ENCODE results near the gene PPP1R15B. TPM values are rescaled to one million over a fixed set of nuclear protein-coding genes. Genes with fewer than 3 reads are reported as not detected.

PPP1R15B gene
- total RNA-seq, 2 experiments from 2014 or later, result 171 to 179 TPM

DNA sequence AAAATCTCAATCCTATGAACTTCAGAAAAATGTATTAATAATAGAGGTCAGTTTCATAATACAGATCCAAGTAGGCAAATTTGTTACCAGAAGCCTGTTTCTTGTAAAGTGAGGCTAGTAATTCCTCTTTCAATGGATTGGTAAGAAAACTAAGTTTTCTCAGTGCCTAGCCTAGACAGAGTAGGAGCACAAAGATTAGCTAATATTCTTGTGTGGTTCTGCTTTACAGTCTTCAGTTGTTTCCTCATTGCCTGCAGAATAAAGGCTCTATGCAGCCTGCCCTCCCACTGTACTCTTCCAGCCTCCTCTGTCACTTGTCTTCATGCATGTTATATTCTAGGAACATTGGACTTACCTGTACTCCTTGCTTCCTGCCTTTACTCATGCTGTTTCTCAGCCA, 2.4 kb upstream of the PPP1R15B start:
- Histone ChIP-seq H3K27me3 (ENCODE audit: control insufficient read depth in 1 of 2, insufficient read depth in 2 of 2, low read length in 2 of 2) (no peaks in the 10 kb centered on the region), H3K27ac (ENCODE audit: low read depth in 1 of 2, low read length in 2 of 2) (no peak overlapping the region), H3K36me3 (ENCODE audit: insufficient read depth, low read length) (peaks cover 7% of the 10 kb centered on the region), H3K4me3 (ENCODE audit: low read length) (no peak overlapping the region), H3K4me1 (ENCODE audit: insufficient read depth, low read length) (peaks cover 9% of the 10 kb centered on the region), H3K9me3 (ENCODE audit: control insufficient read depth in 1 of 2, insufficient read depth in 1 of 2, low read length in 2 of 2) (no peaks in the 10 kb centered on the region)
- Mint-ChIP-seq H3K36me3 (ENCODE audit: low read depth) (peaks cover 32% of the 10 kb centered on the region), H3K4me1 (ENCODE audit: low read depth) (peaks cover 11% of the 10 kb centered on the region), H3K27ac (no peak overlapping the region), H3K9me3 (no peaks in the 10 kb centered on the region), H3K27me3 (no peaks in the 10 kb centered on the region), H3K4me3 (peak overlapping the region; percentile 13)
- ChIA-PET CTCF (interaction anchor here (1.1 to 1.7 kb wide), 2 partner anchors 16 to 17 kb away, joined by 4 to 6 read pairs; no protein-coding TSS in a partner anchor), POLR2A (interaction anchor here (0.7 kb wide), 1 partner anchor 92 kb away, joined by 3 read pairs; no protein-coding TSS in a partner anchor)
- TF ChIP-seq, protein P1, sequence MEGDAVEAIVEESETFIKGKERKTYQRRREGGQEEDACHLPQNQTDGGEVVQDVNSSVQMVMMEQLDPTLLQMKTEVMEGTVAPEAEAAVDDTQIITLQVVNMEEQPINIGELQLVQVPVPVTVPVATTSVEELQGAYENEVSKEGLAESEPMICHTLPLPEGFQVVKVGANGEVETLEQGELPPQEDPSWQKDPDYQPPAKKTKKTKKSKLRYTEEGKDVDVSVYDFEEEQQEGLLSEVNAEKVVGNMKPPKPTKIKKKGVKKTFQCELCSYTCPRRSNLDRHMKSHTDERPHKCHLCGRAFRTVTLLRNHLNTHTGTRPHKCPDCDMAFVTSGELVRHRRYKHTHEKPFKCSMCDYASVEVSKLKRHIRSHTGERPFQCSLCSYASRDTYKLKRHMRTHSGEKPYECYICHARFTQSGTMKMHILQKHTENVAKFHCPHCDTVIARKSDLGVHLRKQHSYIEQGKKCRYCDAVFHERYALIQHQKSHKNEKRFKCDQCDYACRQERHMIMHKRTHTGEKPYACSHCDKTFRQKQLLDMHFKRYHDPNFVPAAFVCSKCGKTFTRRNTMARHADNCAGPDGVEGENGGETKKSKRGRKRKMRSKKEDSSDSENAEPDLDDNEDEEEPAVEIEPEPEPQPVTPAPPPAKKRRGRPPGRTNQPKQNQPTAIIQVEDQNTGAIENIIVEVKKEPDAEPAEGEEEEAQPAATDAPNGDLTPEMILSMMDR (IDR thresholded peaks at IDR 0.05), result no peak
- intact Hi-C loops (cut with DNase I, micrococcal nuclease), result loop anchor here in 1 of 2 experiments (5.0 kb wide), 1 partner anchor 708 kb away; the partner anchor contains the start of gene RBBP5
- ATAC-seq (ENCODE audit: poor library complexity), result no peak
- peak in 1 of 14 experiments; percentile 15 for DNase-seq

DNA sequence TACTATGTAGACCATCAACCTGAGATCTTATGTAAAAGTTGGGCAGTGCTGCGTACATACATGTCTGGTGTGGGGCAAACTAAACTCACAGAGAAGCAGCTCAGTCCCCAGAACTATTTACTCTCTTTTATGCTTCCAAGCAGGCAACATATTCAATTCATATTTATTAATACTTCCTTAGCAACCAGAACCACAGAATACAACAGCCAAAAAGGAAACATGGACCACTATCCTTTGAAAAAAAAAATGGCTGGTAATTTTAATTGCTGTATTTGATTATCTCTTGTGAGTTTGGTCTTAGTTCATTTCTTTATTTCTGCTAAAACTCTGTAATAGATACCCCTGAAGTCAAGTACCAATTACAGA, 1.5 kb upstream of the PPP1R15B start:
- POLR2A ChIA-PET, result interaction anchor here (0.6 kb wide), 1 partner anchor 125 kb away, joined by 3 read pairs; no protein-coding TSS in a partner anchor
- no peak overlapping the region for H3K27ac ChIP-seq (ENCODE audit: low read depth in 1 of 2, low read length in 2 of 2)
- no peak for DNase-seq

DNA sequence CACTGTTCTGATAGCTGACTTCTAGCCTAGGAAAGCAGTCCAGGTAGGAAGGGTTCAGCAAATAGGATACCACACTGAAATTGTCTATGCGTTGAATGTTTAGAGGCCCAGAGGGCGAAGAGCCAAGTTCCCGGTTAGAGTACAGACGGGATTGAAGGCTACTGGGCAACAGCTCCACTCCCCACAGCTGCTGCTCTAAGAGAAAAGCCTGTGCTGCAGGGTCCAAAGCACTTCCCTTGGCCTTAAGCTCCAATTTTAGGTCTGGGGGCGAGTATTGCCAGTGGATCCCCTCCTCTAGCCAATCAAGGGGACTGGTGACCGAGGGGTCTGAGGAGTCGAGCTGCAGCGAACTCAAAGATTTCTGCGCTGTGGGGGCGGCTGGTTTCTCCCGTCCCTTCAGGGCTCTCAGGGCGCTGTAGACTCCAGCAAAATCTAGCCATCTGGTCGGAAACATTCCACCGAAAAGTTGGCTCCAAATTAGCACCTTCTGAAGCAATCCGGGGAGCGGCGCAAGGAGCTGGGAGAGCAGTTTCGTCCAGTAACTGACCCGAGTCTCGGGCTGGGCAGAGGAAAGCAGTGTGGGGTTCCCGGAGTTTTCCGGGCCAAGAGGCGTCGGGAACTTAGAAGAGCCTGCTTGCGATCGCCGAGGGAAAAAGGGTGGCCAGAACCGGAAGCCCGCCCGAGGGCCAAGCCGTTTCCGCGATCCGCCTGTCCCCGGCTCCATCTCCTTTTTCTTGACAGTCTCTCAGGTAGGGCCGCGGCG, 748 bp downstream of the PPP1R15B start:
- intact Hi-C loops (cut with DNase I, micrococcal nuclease), result loop anchor here in 1 of 2 experiments (5.0 kb wide), 1 partner anchor 711 kb away; the partner anchor contains the start of gene RBBP5
- TF ChIP-seq, protein P1 (IDR thresholded peaks at IDR 0.05), result no peak
- H3K27me3 Mint-ChIP-seq, result no peaks in the 10 kb centered on the region
- H3K9me3 ChIP-seq (ENCODE audit: control insufficient read depth in 1 of 2, insufficient read depth in 1 of 2, low read length in 2 of 2), result no peaks in the 10 kb centered on the region
- peak; percentile 14 for ATAC-seq (ENCODE audit: poor library complexity)
- no peaks in the 10 kb centered on the region for H3K27me3 ChIP-seq (ENCODE audit: control insufficient read depth in 1 of 2, insufficient read depth in 2 of 2, low read length in 2 of 2)
- ChIA-PET POLR2A (interaction anchor here (0.8 to 2.6 kb wide), 7 partner anchors 12 to 259 kb away, joined by 3 to 17 read pairs (median 5); partner anchors contain the start of genes ETNK2, MDM4 and PIK3C2B), CTCF (interaction anchor here (1.2 to 5.8 kb wide), 2 partner anchors 13 to 1083 kb away, joined by 3 to 55 read pairs; no protein-coding TSS in a partner anchor)
- peak in 4 of 14 experiments; percentile 11 to 58 (median 41) for DNase-seq
- peaks cover 63% of the 10 kb centered on the region for H3K36me3 Mint-ChIP-seq (ENCODE audit: low read depth)
- H3K4me3 Mint-ChIP-seq, result peak overlapping the region; percentile 100
- H3K27ac ChIP-seq (ENCODE audit: low read depth in 1 of 2, low read length in 2 of 2), result peak overlapping the region; percentile 100
- H3K4me3 ChIP-seq (ENCODE audit: low read length), result peak overlapping the region; percentile 98
- H3K4me1 Mint-ChIP-seq (ENCODE audit: low read depth), result peaks cover 32% of the 10 kb centered on the region
- H3K4me1 ChIP-seq (ENCODE audit: insufficient read depth, low read length), result peaks cover 18% of the 10 kb centered on the region
- peaks cover 22% of the 10 kb centered on the region for H3K36me3 ChIP-seq (ENCODE audit: insufficient read depth, low read length)
- H3K27ac Mint-ChIP-seq, result peak overlapping the region; percentile 100
- H3K9me3 Mint-ChIP-seq, result no peaks in the 10 kb centered on the region

More for the DNA sequence above, 1.5 kb upstream of the PPP1R15B start:
- TF ChIP-seq, protein P1 (IDR thresholded peaks at IDR 0.05), result no peak
- Mint-ChIP-seq H3K36me3 (ENCODE audit: low read depth) (peaks cover 40% of the 10 kb centered on the region), H3K27ac (peak overlapping the region; percentile 36), H3K27me3 (no peaks in the 10 kb centered on the region), H3K4me3 (peak overlapping the region; percentile 63), H3K9me3 (no peaks in the 10 kb centered on the region), H3K4me1 (ENCODE audit: low read depth) (peaks cover 20% of the 10 kb centered on the region)
- CTCF ChIA-PET, result interaction anchor here (1.7 kb wide), 1 partner anchor 15 kb away, joined by 4 read pairs; no protein-coding TSS in a partner anchor
- peaks cover 9% of the 10 kb centered on the region for H3K4me1 ChIP-seq (ENCODE audit: insufficient read depth, low read length)
- intact Hi-C loops (cut with DNase I, micrococcal nuclease), result loop anchor here in 1 of 2 experiments (2.0 to 5.0 kb wide), 2 partner anchors 94 to 709 kb away; partner anchors contain the start of gene RBBP5
- ATAC-seq (ENCODE audit: poor library complexity), result no peak
- H3K4me3 ChIP-seq (ENCODE audit: low read length), result no peak overlapping the region
- no peaks in the 10 kb centered on the region for H3K9me3 ChIP-seq (ENCODE audit: control insufficient read depth in 1 of 2, insufficient read depth in 1 of 2, low read length in 2 of 2)
- H3K27me3 ChIP-seq (ENCODE audit: control insufficient read depth in 1 of 2, insufficient read depth in 2 of 2, low read length in 2 of 2), result no peaks in the 10 kb centered on the region
- peaks cover 7% of the 10 kb centered on the region for H3K36me3 ChIP-seq (ENCODE audit: insufficient read depth, low read length)

All from CD4-positive, alpha-beta T cell (primary cell).